GM18909 (cell line): ENCODE measurements around the gene RAB3C.

Experiments
- ATAC-seq: cut with Tn5 transposase; IDR thresholded peaks from one replicate; pipeline ENCODE4 v1.9.1; 2021; ENCODE audit warnings: mild to moderate bottlenecking; ENCODE audit not compliant: unreplicated experiment, poor library complexity

The RAB3C gene

GRCh38 chr5:58902305-58902704, 319.4 kb downstream of the RAB3C start:
- no peak for ATAC-seq

GRCh38 chr5:58902765-58903164, 319.9 kb downstream of the RAB3C start:
- ATAC-seq = no peak

GRCh38 chr5:58904737-58905136, 321.9 kb downstream of the RAB3C start:
- ATAC-seq = no peak

- no peak for ATAC-seq
These were observed 323.1 kb downstream of the RAB3C start for GRCh38 chr5:58905944-58906343.
